ENCODE measurements around the gene NRARP. TPM values are rescaled to one million over a fixed set of nuclear protein-coding genes. Genes with fewer than 3 reads are reported as not detected.

NRARP gene
- total RNA-seq, 1 experiment from 2014 or later, result 23.8 TPM

DNA sequence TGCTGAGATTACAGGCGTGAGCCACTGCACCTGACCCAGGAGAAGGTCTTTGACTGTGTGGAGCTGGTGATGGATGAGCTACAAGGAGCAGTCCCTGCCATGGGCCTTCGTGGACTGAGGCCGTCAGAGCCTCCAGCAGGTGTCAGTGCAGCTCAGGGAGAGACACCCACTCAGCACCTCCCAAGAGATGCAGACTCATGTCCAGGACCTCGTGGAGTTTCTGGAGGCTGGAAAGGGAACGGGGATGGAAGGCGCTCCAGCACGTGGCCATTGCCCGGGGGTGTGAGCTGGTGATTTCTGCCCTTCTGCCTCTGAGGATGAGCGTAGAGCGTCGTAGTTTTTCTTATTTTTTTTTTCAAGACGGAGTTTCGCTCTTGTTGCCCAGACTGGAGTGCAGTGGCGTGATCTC is 15.1 kb downstream of the NRARP start:
- Histone ChIP-seq H4K5ac (ENCODE audit: insufficient read length, low read depth, low read length) (no peak overlapping the region), H3K79me1 (ENCODE audit: insufficient read depth, low read depth, low read length, poor library complexity, severe bottlenecking) (no peaks in the 10 kb centered on the region), H3K9ac (ENCODE audit: extremely low read depth, insufficient read length, low read length) (no peak overlapping the region), H2BK15ac (ENCODE audit: low read depth, low read length) (no peak overlapping the region), H2BK5ac (ENCODE audit: insufficient read length, low read length) (no peak overlapping the region), H3K18ac (ENCODE audit: insufficient read length, low read depth, low read length) (no peak overlapping the region), H3K4me2 (ENCODE audit: insufficient read depth, insufficient read length, low read length) (no peak overlapping the region), H3K23ac (ENCODE audit: insufficient read length, low read depth, low read length) (no peak overlapping the region), H3K56ac (ENCODE audit: insufficient read length, low read depth, low read length) (no peak overlapping the region), H3K9me3 (ENCODE audit: control insufficient read depth, low read depth, low read length) (no peaks in the 10 kb centered on the region), H3T11ph (ENCODE audit: low read length) (no peak overlapping the region), H3K14ac (ENCODE audit: insufficient read depth, low read length) (no peak overlapping the region), H4K91ac (ENCODE audit: insufficient read length, low read depth, low read length) (no peak overlapping the region), H2BK12ac (ENCODE audit: insufficient read length, low read depth, low read length) (no peak overlapping the region), H2BK20ac (ENCODE audit: low read depth, low read length, poor library complexity, severe bottlenecking) (no peak overlapping the region), H2AK5ac (ENCODE audit: insufficient read length, low read length) (no peak overlapping the region), H3K23me2 (ENCODE audit: insufficient read length, low read depth, low read length, poor library complexity, severe bottlenecking) (no peaks in the 10 kb centered on the region), H4K20me1 (ENCODE audit: control insufficient read depth, insufficient read depth, insufficient read length) (no peaks in the 10 kb centered on the region), H3K4ac (ENCODE audit: low read depth, low read length) (no peak overlapping the region), H4K8ac (replicated peaks; ENCODE audit: insufficient read length, low read depth, low read length) (no peak overlapping the region), H2AFZ (ENCODE audit: low read length) (no peak overlapping the region), H2BK120ac (ENCODE audit: low read depth, low read length, poor library complexity, severe bottlenecking) (no peak overlapping the region), H3K4me1 (ENCODE audit: insufficient read depth, low read length) (no peaks in the 10 kb centered on the region), H3K27me3 (ENCODE audit: insufficient read depth, low read length) (no peaks in the 10 kb centered on the region), H3K79me2 (ENCODE audit: insufficient read depth, low read length) (no peaks in the 10 kb centered on the region), H3K27ac (ENCODE audit: insufficient read length, low read depth, low read length) (no peak overlapping the region)
- Mint-ChIP-seq H3K9me3 (peaks cover 4 to 7% of the 10 kb centered on the region in 2 experiments), H3K27me3 (ENCODE audit: low read depth) (peaks cover 28% of the 10 kb centered on the region), H3K36me3 (ENCODE audit: insufficient read depth in 1 of 3, low read depth in 3 of 3) (peaks cover 4% of the 10 kb centered on the region in 3 experiments; a peak in 5 of 7 replicates), H3K27ac (no peak overlapping the region; a peak in 1 of 7 replicates), H3K4me1 (peaks cover 0 to 4% of the 10 kb centered on the region in 2 experiments; a peak in 1 of 4 replicates), H3K4me3 (peak overlapping the region in 1 of 2 experiments; percentile 25; a peak in 2 of 5 replicates)
- DNase-seq, result peak; percentile 82
- no CpG with 5 or more reads among the region's 14 CpGs for WGBS (ENCODE audit: extremely low coverage, insufficient read length, low lambda C conversion rate)
- TF ChIP-seq, protein P1, sequence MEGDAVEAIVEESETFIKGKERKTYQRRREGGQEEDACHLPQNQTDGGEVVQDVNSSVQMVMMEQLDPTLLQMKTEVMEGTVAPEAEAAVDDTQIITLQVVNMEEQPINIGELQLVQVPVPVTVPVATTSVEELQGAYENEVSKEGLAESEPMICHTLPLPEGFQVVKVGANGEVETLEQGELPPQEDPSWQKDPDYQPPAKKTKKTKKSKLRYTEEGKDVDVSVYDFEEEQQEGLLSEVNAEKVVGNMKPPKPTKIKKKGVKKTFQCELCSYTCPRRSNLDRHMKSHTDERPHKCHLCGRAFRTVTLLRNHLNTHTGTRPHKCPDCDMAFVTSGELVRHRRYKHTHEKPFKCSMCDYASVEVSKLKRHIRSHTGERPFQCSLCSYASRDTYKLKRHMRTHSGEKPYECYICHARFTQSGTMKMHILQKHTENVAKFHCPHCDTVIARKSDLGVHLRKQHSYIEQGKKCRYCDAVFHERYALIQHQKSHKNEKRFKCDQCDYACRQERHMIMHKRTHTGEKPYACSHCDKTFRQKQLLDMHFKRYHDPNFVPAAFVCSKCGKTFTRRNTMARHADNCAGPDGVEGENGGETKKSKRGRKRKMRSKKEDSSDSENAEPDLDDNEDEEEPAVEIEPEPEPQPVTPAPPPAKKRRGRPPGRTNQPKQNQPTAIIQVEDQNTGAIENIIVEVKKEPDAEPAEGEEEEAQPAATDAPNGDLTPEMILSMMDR (conservative IDR thresholded peaks at IDR 0.05), result peak; percentile 75
